Raji (cell line): Measurements from ENCODE around the gene CLRN3.

Experiments
- POLR2A ChIP-seq: IDR thresholded peaks from 2 replicates; pipeline ENCODE4 v1.6.1; 2011; ENCODE audit warnings: low read depth, low read length, control low read depth; ENCODE audit not compliant: insufficient read depth

CLRN3 gene

GRCh38 chr10:127921753-127922145, 29.0 kb upstream of the CLRN3 start:
- no peak for TF ChIP-seq POLR2A

GRCh38 chr10:127921075-127921752, 28.5 kb upstream of the CLRN3 start:
- TF ChIP-seq POLR2A = no peak

GRCh38 chr10:127920306-127921074, 27.7 kb upstream of the CLRN3 start:
- TF ChIP-seq POLR2A = no peak

GRCh38 chr10:127919418-127920271, 26.9 kb upstream of the CLRN3 start:
- TF ChIP-seq POLR2A = no peak

GRCh38 chr10:127918572-127918971, 25.8 kb upstream of the CLRN3 start:
- TF ChIP-seq POLR2A = no peak

GRCh38 chr10:127916826-127917225, 24.1 kb upstream of the CLRN3 start:
- TF ChIP-seq POLR2A = no peak

GRCh38 chr10:127915324-127915723, 22.6 kb upstream of the CLRN3 start:
- no peak for TF ChIP-seq POLR2A

GRCh38 chr10:127913368-127913759, 20.6 kb upstream of the CLRN3 start:
- no peak for TF ChIP-seq POLR2A

- no peak for TF ChIP-seq POLR2A
Observed at GRCh38 chr10:127912607-127913367, 20.0 kb upstream of the CLRN3 start.

GRCh38 chr10:127911867-127912257, 19.1 kb upstream of the CLRN3 start:
- no peak for TF ChIP-seq POLR2A

- TF ChIP-seq POLR2A = no peak
Observed at GRCh38 chr10:127911218-127911866, 18.6 kb upstream of the CLRN3 start.

- TF ChIP-seq POLR2A = no peak
Observed at GRCh38 chr10:127910464-127910770, 17.7 kb upstream of the CLRN3 start.

GRCh38 chr10:127909716-127910463, 17.1 kb upstream of the CLRN3 start:
- TF ChIP-seq POLR2A = no peak

GRCh38 chr10:127908959-127909267, 16.2 kb upstream of the CLRN3 start:
- TF ChIP-seq POLR2A = no peak

GRCh38 chr10:127908106-127908958, 15.6 kb upstream of the CLRN3 start:
- no peak for TF ChIP-seq POLR2A
